GM23338 (cell line): ENCODE measurements around the gene CXCL9.
"Not testable (repeated sequence)": the region's sequence is repeated elsewhere in the genome, so short reads cannot be mapped to it uniquely, and the experiment has no call there.

Experiments
- CREB1 ChIP-seq: fragments of 250-450 bp; sonication (Bioruptor Pico); IDR thresholded peaks from 2 replicates; pipeline ENCODE4 v1.5.0; 2020; ENCODE audit warnings: low read depth, mild to moderate bottlenecking, moderate library complexity
- EZH2 ChIP-seq: fragments of 200-600 bp; sonication (generic); IDR thresholded peaks from one replicate; pipeline ENCODE4 v1.8.0; 2017; ENCODE audit warnings: antibody characterized with exemption, mild to moderate bottlenecking, low read depth; ENCODE audit not compliant: unreplicated experiment
- EZH2phosphoT487 ChIP-seq: fragments of 200-600 bp; sonication (generic); IDR thresholded peaks from one replicate; pipeline ENCODE4 v1.8.1; 2018; ENCODE audit warnings: antibody characterized with exemption; ENCODE audit not compliant: unreplicated experiment
- JUNB ChIP-seq: IDR thresholded peaks from one replicate; pipeline ENCODE4 v1.6.1; 2016; ENCODE audit warnings: antibody characterized with exemption; ENCODE audit not compliant: unreplicated experiment
- NANOG ChIP-seq: IDR thresholded peaks from 2 replicates; pipeline ENCODE4 v1.6.1; 2016; ENCODE audit warnings: antibody characterized with exemption, borderline replicate concordance
- POLR2AphosphoS5 ChIP-seq: IDR thresholded peaks from 2 replicates; pipeline ENCODE4 v1.6.1; 2016; ENCODE audit warnings: antibody characterized with exemption, low read depth
- REST ChIP-seq: IDR thresholded peaks from one replicate; pipeline ENCODE4 v1.6.1; 2018; ENCODE audit warnings: antibody characterized with exemption; ENCODE audit not compliant: unreplicated experiment
- TF ChIP-seq, protein P1 (sequence below), 2 experiments: fragments of 200-600 bp in 1 of 2; sonication (generic) in 1 of 2; conservative IDR thresholded peaks; 2 replicates each; pipeline versions ENCODE4 v1.5.1 to v1.6.1; 2016 to 2017; ENCODE audit warnings: antibody characterized with exemption in 2 of 2, low read depth in 2 of 2, mild to moderate bottlenecking in 2 of 2, moderate library complexity in 1 of 2
- TF ChIP-seq, protein P2 (sequence below): fragments of 250-450 bp; sonication (Bioruptor Pico); IDR thresholded peaks from 2 replicates; pipeline ENCODE4 v1.5.0; 2020; ENCODE audit warnings: mild to moderate bottlenecking, moderate library complexity
- TF ChIP-seq, protein P3 (sequence below): IDR thresholded peaks from 2 replicates; pipeline ENCODE4 v1.6.1; 2016; ENCODE audit warnings: antibody characterized with exemption

DNA sequence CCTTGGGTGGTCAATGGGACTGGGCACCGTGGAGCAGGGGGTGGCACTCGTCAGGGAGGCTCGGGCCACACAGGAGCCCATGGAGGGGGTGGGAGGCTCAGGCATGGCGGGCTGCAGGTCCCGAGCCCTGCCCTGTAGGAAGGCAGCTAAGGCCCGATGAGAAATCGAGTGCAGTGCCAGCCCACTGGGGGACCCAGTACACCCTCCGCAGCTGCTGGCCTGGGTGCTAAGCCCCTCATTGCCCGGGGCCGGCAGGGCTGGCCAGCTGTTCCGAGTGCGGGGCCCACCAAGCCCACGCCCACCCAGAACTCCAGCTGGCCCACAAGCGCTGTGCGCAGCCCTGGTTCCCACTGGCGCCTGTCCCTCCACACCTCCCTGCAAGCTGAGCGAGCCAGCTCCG, 36.0 kb upstream of the CXCL9 start:
- TF ChIP-seq, protein P1, sequence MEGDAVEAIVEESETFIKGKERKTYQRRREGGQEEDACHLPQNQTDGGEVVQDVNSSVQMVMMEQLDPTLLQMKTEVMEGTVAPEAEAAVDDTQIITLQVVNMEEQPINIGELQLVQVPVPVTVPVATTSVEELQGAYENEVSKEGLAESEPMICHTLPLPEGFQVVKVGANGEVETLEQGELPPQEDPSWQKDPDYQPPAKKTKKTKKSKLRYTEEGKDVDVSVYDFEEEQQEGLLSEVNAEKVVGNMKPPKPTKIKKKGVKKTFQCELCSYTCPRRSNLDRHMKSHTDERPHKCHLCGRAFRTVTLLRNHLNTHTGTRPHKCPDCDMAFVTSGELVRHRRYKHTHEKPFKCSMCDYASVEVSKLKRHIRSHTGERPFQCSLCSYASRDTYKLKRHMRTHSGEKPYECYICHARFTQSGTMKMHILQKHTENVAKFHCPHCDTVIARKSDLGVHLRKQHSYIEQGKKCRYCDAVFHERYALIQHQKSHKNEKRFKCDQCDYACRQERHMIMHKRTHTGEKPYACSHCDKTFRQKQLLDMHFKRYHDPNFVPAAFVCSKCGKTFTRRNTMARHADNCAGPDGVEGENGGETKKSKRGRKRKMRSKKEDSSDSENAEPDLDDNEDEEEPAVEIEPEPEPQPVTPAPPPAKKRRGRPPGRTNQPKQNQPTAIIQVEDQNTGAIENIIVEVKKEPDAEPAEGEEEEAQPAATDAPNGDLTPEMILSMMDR (conservative IDR thresholded peaks at IDR 0.05; ENCODE audit: low read depth in 2 of 2) = not testable (repeated sequence)
- not testable (repeated sequence) for TF ChIP-seq EZH2, POLR2AphosphoS5, JUNB, CREB1, EZH2phosphoT487, REST, NANOG
- TF ChIP-seq, protein P2, sequence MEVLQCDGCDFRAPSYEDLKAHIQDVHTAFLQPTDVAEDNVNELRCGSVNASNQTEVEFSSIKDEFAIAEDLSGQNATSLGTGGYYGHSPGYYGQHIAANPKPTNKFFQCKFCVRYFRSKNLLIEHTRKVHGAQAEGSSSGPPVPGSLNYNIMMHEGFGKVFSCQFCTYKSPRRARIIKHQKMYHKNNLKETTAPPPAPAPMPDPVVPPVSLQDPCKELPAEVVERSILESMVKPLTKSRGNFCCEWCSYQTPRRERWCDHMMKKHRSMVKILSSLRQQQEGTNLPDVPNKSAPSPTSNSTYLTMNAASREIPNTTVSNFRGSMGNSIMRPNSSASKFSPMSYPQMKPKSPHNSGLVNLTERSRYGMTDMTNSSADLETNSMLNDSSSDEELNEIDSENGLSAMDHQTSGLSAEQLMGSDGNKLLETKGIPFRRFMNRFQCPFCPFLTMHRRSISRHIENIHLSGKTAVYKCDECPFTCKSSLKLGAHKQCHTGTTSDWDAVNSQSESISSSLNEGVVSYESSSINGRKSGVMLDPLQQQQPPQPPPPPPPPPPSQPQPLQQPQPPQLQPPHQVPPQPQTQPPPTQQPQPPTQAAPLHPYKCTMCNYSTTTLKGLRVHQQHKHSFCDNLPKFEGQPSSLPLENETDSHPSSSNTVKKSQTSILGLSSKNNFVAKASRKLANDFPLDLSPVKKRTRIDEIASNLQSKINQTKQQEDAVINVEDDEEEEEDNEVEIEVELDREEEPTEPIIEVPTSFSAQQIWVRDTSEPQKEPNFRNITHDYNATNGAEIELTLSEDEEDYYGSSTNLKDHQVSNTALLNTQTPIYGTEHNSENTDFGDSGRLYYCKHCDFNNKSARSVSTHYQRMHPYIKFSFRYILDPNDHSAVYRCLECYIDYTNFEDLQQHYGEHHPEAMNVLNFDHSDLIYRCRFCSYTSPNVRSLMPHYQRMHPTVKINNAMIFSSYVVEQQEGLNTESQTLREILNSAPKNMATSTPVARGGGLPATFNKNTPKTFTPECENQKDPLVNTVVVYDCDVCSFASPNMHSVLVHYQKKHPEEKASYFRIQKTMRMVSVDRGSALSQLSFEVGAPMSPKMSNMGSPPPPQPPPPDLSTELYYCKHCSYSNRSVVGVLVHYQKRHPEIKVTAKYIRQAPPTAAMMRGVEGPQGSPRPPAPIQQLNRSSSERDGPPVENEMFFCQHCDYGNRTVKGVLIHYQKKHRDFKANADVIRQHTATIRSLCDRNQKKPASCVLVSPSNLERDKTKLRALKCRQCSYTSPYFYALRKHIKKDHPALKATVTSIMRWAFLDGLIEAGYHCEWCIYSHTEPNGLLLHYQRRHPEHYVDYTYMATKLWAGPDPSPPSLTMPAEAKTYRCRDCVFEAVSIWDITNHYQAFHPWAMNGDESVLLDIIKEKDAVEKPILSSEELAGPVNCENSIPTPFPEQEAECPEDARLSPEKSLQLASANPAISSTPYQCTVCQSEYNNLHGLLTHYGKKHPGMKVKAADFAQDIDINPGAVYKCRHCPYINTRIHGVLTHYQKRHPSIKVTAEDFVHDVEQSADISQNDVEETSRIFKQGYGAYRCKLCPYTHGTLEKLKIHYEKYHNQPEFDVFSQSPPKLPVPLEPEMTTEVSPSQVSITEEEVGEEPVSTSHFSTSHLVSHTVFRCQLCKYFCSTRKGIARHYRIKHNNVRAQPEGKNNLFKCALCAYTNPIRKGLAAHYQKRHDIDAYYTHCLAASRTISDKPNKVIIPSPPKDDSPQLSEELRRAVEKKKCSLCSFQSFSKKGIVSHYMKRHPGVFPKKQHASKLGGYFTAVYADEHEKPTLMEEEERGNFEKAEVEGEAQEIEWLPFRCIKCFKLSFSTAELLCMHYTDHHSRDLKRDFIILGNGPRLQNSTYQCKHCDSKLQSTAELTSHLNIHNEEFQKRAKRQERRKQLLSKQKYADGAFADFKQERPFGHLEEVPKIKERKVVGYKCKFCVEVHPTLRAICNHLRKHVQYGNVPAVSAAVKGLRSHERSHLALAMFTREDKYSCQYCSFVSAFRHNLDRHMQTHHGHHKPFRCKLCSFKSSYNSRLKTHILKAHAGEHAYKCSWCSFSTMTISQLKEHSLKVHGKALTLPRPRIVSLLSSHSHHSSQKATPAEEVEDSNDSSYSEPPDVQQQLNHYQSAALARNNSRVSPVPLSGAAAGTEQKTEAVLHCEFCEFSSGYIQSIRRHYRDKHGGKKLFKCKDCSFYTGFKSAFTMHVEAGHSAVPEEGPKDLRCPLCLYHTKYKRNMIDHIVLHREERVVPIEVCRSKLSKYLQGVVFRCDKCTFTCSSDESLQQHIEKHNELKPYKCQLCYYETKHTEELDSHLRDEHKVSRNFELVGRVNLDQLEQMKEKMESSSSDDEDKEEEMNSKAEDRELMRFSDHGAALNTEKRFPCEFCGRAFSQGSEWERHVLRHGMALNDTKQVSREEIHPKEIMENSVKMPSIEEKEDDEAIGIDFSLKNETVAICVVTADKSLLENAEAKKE = not testable (repeated sequence)
- TF ChIP-seq, protein P3, sequence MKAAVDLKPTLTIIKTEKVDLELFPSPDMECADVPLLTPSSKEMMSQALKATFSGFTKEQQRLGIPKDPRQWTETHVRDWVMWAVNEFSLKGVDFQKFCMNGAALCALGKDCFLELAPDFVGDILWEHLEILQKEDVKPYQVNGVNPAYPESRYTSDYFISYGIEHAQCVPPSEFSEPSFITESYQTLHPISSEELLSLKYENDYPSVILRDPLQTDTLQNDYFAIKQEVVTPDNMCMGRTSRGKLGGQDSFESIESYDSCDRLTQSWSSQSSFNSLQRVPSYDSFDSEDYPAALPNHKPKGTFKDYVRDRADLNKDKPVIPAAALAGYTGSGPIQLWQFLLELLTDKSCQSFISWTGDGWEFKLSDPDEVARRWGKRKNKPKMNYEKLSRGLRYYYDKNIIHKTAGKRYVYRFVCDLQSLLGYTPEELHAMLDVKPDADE = not testable (repeated sequence)
